Measurements from ENCODE around the gene FGFRL1. TPM values are rescaled to one million over a fixed set of nuclear protein-coding genes. Genes with fewer than 3 reads are reported as not detected.

FGFRL1 gene
- total RNA-seq, 4 donors from 2014 or later = 9.0 to 19.9 (median 12.0) TPM

DNA sequence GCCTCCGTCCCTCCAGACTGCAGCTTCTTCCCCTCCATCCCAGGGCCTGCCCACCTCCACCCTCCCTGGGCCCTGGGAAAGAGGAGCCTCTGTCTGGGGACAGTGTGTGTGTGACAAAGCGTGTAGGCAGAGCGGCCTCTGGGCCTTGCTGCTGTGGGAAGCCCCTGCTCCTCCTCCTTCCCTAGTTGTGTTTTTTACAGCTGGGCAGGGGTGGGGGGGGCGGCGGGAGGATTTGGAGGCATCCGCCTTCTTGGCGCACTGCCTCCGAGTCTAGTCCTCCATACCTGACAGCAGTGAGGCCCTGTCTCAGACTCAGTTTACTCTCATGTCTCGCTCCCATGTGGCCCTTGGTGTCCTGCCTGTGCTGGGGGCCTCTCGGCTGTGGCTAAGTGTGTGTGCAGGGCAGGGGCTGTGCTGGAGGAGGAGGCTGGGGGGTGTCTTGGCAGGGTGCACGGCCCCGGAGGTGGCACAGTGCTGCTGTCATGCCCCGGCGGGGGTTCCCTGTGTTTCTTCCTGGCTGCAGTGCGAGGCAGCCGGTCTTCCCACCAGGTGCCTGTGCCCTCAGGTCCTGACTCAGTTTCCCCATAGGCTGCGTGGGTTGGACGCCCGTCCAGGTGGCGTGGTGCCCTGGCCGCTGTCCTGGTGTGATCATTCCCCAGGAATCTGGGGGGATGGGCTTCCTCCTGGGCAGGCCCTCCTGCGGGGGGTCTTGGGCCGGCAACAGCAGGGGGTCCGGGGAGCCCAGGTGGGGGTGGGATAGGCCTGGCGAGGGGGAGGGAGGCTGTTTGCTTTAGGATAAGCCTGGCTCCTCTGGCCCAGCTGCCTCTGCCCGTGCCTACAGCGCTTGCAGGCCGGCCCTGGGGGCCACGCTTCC is 7.0 kb downstream of the FGFRL1 start:
- H3K4me1 ChIP-seq = no peaks in the 10 kb centered on the region
- WGBS = 79% methylated on average over 2 of the region's 29 CpGs
- no peak overlapping the region for H3K27ac ChIP-seq
- no peaks in the 10 kb centered on the region for H3K27me3 ChIP-seq
- TF ChIP-seq POLR2AphosphoS5 (IDR thresholded peaks at IDR 0.05) (no peak), POLR2A (IDR thresholded peaks at IDR 0.05) (no peak), EP300 (IDR thresholded peaks at IDR 0.05) (no peak)
- TF ChIP-seq, protein P1, sequence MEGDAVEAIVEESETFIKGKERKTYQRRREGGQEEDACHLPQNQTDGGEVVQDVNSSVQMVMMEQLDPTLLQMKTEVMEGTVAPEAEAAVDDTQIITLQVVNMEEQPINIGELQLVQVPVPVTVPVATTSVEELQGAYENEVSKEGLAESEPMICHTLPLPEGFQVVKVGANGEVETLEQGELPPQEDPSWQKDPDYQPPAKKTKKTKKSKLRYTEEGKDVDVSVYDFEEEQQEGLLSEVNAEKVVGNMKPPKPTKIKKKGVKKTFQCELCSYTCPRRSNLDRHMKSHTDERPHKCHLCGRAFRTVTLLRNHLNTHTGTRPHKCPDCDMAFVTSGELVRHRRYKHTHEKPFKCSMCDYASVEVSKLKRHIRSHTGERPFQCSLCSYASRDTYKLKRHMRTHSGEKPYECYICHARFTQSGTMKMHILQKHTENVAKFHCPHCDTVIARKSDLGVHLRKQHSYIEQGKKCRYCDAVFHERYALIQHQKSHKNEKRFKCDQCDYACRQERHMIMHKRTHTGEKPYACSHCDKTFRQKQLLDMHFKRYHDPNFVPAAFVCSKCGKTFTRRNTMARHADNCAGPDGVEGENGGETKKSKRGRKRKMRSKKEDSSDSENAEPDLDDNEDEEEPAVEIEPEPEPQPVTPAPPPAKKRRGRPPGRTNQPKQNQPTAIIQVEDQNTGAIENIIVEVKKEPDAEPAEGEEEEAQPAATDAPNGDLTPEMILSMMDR (IDR thresholded peaks at IDR 0.05) = no peak
- DNase-seq (ENCODE audit: low spot score in 2 of 2) = no peak
- no peak overlapping the region for H3K4me3 ChIP-seq
- no peaks in the 10 kb centered on the region for H3K9me3 ChIP-seq
- peaks cover 1% of the 10 kb centered on the region for H3K36me3 ChIP-seq

DNA sequence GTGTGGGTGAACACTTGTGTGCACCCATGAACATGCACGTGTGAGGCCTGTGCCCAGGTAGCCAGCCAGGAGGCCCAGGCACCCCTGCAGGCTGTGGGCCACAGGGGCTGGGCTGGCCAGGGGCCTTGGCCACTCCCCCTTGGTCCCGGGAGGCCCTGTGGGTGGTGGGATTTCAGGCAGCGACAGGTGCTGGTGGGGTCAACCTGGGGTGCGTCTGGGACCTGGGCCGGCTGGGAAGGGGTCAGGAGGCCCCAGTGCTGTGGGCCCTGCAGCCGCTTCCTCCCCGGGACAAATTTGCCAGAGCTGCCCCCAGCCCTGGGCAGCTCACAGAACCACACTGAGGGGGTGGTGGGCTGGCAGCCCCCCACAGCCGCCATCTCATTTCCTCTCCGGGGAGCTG is 7.9 kb downstream of the FGFRL1 start:
- DNase-seq (ENCODE audit: low spot score in 2 of 2) = no peak
- H3K36me3 ChIP-seq = peaks cover 9% of the 10 kb centered on the region
- H3K9me3 ChIP-seq = no peaks in the 10 kb centered on the region
- no peak overlapping the region for H3K27ac ChIP-seq
- no peak overlapping the region for H3K4me3 ChIP-seq
- no peak for TF ChIP-seq EP300 (IDR thresholded peaks at IDR 0.05)
- no peak for TF ChIP-seq POLR2AphosphoS5 (IDR thresholded peaks at IDR 0.05)
- TF ChIP-seq, protein P1 (IDR thresholded peaks at IDR 0.05) = no peak
- TF ChIP-seq POLR2A (IDR thresholded peaks at IDR 0.05) = no peak
- no peaks in the 10 kb centered on the region for H3K4me1 ChIP-seq
- no peaks in the 10 kb centered on the region for H3K27me3 ChIP-seq
- 79% methylated on average over 2 of the region's 9 CpGs for WGBS

- WGBS = 84% methylated on average over 5 of the region's 23 CpGs
- DNase-seq (ENCODE audit: low spot score in 2 of 2) = no peak
- Histone ChIP-seq H3K36me3 (peaks cover 14% of the 10 kb centered on the region), H3K4me1 (no peaks in the 10 kb centered on the region), H3K9me3 (no peaks in the 10 kb centered on the region), H3K27me3 (no peaks in the 10 kb centered on the region), H3K4me3 (no peak overlapping the region), H3K27ac (no peak overlapping the region)
- TF ChIP-seq, protein P1 (IDR thresholded peaks at IDR 0.05) = no peak
- TF ChIP-seq EP300 (IDR thresholded peaks at IDR 0.05) (no peak), POLR2A (IDR thresholded peaks at IDR 0.05) (no peak), POLR2AphosphoS5 (IDR thresholded peaks at IDR 0.05) (no peak)
These were observed 8.5 kb downstream of the FGFRL1 start for GRCh38 chr4:1019729-1020470.

DNA sequence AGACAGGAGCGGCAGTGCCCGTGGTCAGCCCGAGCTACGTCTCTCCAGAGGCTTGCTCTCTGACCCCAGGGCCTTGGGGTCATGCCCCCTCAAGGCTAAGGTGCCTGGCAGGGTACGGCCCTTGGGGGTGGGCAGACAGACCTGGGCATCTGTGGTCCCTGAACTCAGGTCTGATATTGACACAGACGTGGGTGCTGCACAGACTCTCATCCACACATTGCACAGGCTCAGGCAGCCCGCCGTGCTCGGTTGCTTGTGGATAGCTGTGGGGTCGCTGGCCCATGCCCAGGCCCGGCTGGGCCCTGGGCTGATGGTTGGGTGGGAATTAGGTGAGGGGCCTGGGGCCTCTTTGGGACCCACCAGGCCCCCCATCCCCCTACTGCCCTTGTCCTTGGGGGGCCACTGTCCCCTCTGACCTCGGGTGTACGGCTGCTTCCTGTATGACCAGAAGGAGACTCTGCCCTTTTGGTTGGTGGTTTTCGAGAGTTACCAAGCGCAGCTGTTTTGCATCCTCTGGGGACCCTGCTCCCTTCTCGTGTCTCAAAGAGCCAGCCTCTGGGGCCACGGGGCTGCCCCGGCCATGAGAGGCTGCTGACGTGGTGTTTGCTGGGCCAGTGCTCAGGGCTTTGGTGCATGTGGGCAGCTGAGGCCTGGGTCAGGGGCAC is 10.1 kb downstream of the FGFRL1 start:
- Histone ChIP-seq H3K9me3 (no peaks in the 10 kb centered on the region), H3K36me3 (peaks cover 20% of the 10 kb centered on the region), H3K27me3 (no peaks in the 10 kb centered on the region), H3K4me3 (no peak overlapping the region), H3K27ac (no peak overlapping the region), H3K4me1 (peaks cover 3% of the 10 kb centered on the region)
- 100% methylated on average over 2 of the region's 19 CpGs for WGBS
- TF ChIP-seq POLR2A (IDR thresholded peaks at IDR 0.05) (no peak), EP300 (IDR thresholded peaks at IDR 0.05) (no peak), POLR2AphosphoS5 (IDR thresholded peaks at IDR 0.05) (no peak)
- TF ChIP-seq, protein P1 (IDR thresholded peaks at IDR 0.05) = no peak
- DNase-seq (ENCODE audit: low spot score in 2 of 2) = no peak
